HepG2 (cell line): ENCODE results near the gene FKBP5. TPM values are rescaled to one million over a fixed set of nuclear protein-coding genes. Genes with fewer than 3 reads are reported as not detected.
A peak's percentile ranks its signal among the peaks of the same experiment; 100 is the strongest.

Source experiments
- BRD4 ChIP-seq: sonication (generic); formaldehyde crosslinking; IDR thresholded peaks from 2 replicates; pipeline ENCODE4 v1.4.0; 2020; ENCODE audit warnings: missing genetic modification reagents
- CREB1 ChIP-seq, 2 experiments: fragments of 450-650 bp in 1 of 2; IDR thresholded peaks; 2 replicates each; pipeline ENCODE4 v1.6.1; 2016 to 2017; ENCODE audit warnings: control low read depth in 1 of 2, mild to moderate bottlenecking in 1 of 2, missing compliant biosample characterization in 1 of 2, missing genetic modification characterization in 1 of 2
- GATA4 ChIP-seq: sonication (generic); IDR thresholded peaks from 2 replicates; pipeline ENCODE4 v1.6.1; 2016; ENCODE audit warnings: antibody characterized with exemption, low read depth, borderline replicate concordance
- GTF3A ChIP-seq: sonication (generic); formaldehyde crosslinking; conservative IDR thresholded peaks from 2 replicates; pipeline ENCODE4 v1.4.0; 2020; ENCODE audit warnings: mild to moderate bottlenecking, missing genetic modification reagents
- HNRNPH1 ChIP-seq: fragments of 200-400 bp; formaldehyde crosslinking; optimal IDR thresholded peaks from 2 replicates; pipeline ENCODE3; 2017; ENCODE audit warnings: mild to moderate bottlenecking, low read depth, low read length
- HNRNPLL ChIP-seq: fragments of 200-400 bp; formaldehyde crosslinking; IDR thresholded peaks from 2 replicates; pipeline ENCODE4 v1.6.1; 2017; ENCODE audit warnings: mild to moderate bottlenecking, low read depth, low read length; ENCODE audit not compliant: poor library complexity, severe bottlenecking
- KDM5B ChIP-seq: sonication (generic); formaldehyde crosslinking; IDR thresholded peaks from 2 replicates; pipeline ENCODE4 v1.4.0; 2020; ENCODE audit warnings: missing genetic modification reagents, mild to moderate bottlenecking, borderline replicate concordance
- REL ChIP-seq: sonication (generic); formaldehyde crosslinking; conservative IDR thresholded peaks from 2 replicates; pipeline ENCODE4 v1.8.0; 2022; ENCODE audit warnings: mild to moderate bottlenecking, missing genetic modification reagents, moderate library complexity
- XRCC5 ChIP-seq: fragments of 200-400 bp; formaldehyde crosslinking; optimal IDR thresholded peaks from 2 replicates; pipeline ENCODE3; 2017; ENCODE audit warnings: mild to moderate bottlenecking, low read length
- YY1 ChIP-seq: IDR thresholded peaks from 2 replicates; pipeline ENCODE4 v1.6.1; 2011; ENCODE audit warnings: low read length, low read depth, moderate library complexity, mild to moderate bottlenecking; ENCODE audit not compliant: insufficient read depth, insufficient replicate concordance
- ZNF431 ChIP-seq: sonication (generic); formaldehyde crosslinking; IDR thresholded peaks from 2 replicates; pipeline ENCODE4 v1.9.0; 2022; ENCODE audit warnings: missing genetic modification reagents, low read depth, mild to moderate bottlenecking, borderline replicate concordance
- ZNF44 ChIP-seq: sonication (generic); formaldehyde crosslinking; IDR thresholded peaks from 2 replicates; pipeline ENCODE4 v1.5.1; 2020; ENCODE audit warnings: mild to moderate bottlenecking, missing genetic modification reagents
- ZNF570 ChIP-seq: sonication (generic); formaldehyde crosslinking; IDR thresholded peaks from 2 replicates; pipeline ENCODE4 v1.4.0; 2020; ENCODE audit warnings: mild to moderate bottlenecking, missing genetic modification reagents, borderline replicate concordance
- ZNF607 ChIP-seq: sonication (generic); formaldehyde crosslinking; IDR thresholded peaks from 2 replicates; pipeline ENCODE4 v1.5.1; 2020; ENCODE audit warnings: missing genetic modification reagents, mild to moderate bottlenecking, borderline replicate concordance
- ZNF746 ChIP-seq: sonication (generic); formaldehyde crosslinking; IDR thresholded peaks from 2 replicates; pipeline ENCODE4 v1.8.0; 2022; ENCODE audit warnings: mild to moderate bottlenecking, missing genetic modification reagents
- ZNF790 ChIP-seq: sonication (generic); formaldehyde crosslinking; IDR thresholded peaks from 2 replicates; pipeline ENCODE4 v1.8.0; 2022; ENCODE audit warnings: missing genetic modification reagents, mild to moderate bottlenecking, borderline replicate concordance
- ZZZ3 ChIP-seq: sonication (generic); formaldehyde crosslinking; IDR thresholded peaks from 2 replicates; pipeline ENCODE4 v1.4.0; 2020; ENCODE audit warnings: missing genetic modification reagents, mild to moderate bottlenecking, borderline replicate concordance
- polyA plus RNA-seq, 8 experiments: library from polyadenylated mRNA; depleted of rRNA in 3 of 8; stranded (reverse) in 7 of 8; unstranded in 1 of 8; fragments of >200 nt; fragmentation: Illumina TruSeq in 4 of 8; extraction: Trizol in 4 of 8; gene quantifications; 2 replicates each; pipeline versions ENCODE4 v1.2.1 to v1.2.3, GENCODE V29; 2011 to 2016; ENCODE audit warnings: low read depth in 4 of 8, missing spikeins in 1 of 8, mixed read lengths in 1 of 8; ENCODE audit not compliant: insufficient read depth in 1 of 8
- total RNA-seq, 5 experiments: library from RNA; depleted of rRNA; stranded (reverse); fragments of >200 nt; fragmentation: Illumina TruSeq; extraction: Trizol; gene quantifications; 2 replicates each; pipeline ENCODE4 v1.2.3, GENCODE V29; 2016; ENCODE audit warnings: low read depth in 1 of 5
- TF ChIP-seq, protein P1 (sequence below): sonication (generic); formaldehyde crosslinking; IDR thresholded peaks from 2 replicates; pipeline ENCODE4 v1.4.0; 2020; ENCODE audit warnings: missing genetic modification reagents
- TF ChIP-seq, protein P2 (sequence below): sonication (generic); formaldehyde crosslinking; IDR thresholded peaks from 2 replicates; pipeline ENCODE4 v1.4.0; 2020; ENCODE audit warnings: mild to moderate bottlenecking, missing genetic modification reagents
- TF ChIP-seq, protein P3 (sequence below): sonication (generic); formaldehyde crosslinking; IDR thresholded peaks from 2 replicates; pipeline ENCODE4 v1.4.0; 2020; ENCODE audit warnings: missing genetic modification reagents, mild to moderate bottlenecking, borderline replicate concordance
- TF ChIP-seq, protein P4 (sequence below): sonication (generic); formaldehyde crosslinking; IDR thresholded peaks from 2 replicates; pipeline ENCODE4 v1.9.0; 2021; ENCODE audit warnings: missing genetic modification reagents, mild to moderate bottlenecking, borderline replicate concordance
- TF ChIP-seq, protein P5 (sequence below): sonication (generic); formaldehyde crosslinking; IDR thresholded peaks from 2 replicates; pipeline ENCODE4 v1.8.1; 2023; ENCODE audit warnings: missing genetic modification reagents, inconsistent platforms, borderline replicate concordance

Gene FKBP5
- total and polyA plus RNA-seq, 2 of the 13 experiments (the other 11 are each of a cell fraction or from before 2014, with no cell fraction given) = 8.0 to 17.4 TPM

DNA sequence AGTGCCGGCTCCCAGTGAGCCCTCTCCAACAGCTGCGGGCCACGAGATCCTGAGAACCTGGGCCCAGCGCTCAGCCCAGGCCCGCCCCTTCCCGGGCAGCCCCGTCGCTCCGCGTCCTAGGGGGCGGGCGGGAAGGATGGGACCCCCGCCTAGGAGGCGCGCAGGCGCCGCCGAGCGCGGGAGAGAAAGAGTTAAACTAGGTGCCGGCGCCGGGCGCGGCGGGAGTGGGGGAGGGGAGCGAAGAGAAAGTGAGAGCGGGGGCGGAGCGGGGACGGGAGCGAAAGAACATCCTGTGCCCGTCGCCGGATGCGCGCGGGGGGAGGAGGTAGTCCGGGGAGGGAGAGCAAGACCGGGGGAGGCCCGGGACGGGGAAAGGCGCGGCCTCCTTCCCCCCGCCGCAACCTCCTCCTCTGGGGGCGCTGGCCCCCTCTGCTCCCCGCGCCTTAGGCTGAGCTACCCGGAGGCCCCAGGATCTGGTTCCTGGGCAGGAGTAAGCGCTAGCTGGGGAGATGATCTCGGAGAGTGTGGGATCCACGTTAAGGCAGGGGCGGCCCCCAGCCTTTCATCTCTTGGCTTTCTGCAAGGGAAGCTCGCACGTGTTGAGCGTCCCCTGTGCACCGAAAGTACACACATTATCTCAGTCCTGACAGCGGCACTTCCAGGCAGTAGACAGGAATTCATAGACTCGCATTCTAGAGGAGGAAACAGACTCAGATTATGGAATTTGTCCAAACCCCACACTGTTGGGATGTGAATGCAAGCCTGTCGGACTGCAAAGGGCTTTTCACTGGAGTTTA, 43.2 kb upstream of the FKBP5 start (continued):
- TF ChIP-seq, protein P1, sequence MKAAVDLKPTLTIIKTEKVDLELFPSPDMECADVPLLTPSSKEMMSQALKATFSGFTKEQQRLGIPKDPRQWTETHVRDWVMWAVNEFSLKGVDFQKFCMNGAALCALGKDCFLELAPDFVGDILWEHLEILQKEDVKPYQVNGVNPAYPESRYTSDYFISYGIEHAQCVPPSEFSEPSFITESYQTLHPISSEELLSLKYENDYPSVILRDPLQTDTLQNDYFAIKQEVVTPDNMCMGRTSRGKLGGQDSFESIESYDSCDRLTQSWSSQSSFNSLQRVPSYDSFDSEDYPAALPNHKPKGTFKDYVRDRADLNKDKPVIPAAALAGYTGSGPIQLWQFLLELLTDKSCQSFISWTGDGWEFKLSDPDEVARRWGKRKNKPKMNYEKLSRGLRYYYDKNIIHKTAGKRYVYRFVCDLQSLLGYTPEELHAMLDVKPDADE (CRISPR knock-in tag) = no peak
- TF ChIP-seq CREB1 (IDR thresholded peaks at IDR 0.05) (0 out of 2 replicates have a peak, but pooled peaks have one; percentile 1), CREB1 (CRISPR knock-in tag; IDR thresholded peaks at IDR 0.05) (peak; percentile 34; the same call in 1 of the 2 replicates), YY1 (peak; percentile 56), ZNF570 (CRISPR knock-in tag) (no peak), GATA4 (no peak; the same call in 1 of the 2 replicates), BRD4 (CRISPR knock-in tag) (no peak; the same call in 1 of the 2 replicates), HNRNPLL (peak; percentile 69), GTF3A (CRISPR knock-in tag) (no peak), ZNF746 (CRISPR knock-in tag) (peak; percentile 98), ZNF607 (CRISPR knock-in tag) (peak; percentile 81; the same call in 1 of the 2 replicates), ZZZ3 (CRISPR knock-in tag) (no peak), ZNF431 (CRISPR knock-in tag) (peak; percentile 63), XRCC5 (peak; percentile 18), ZNF790 (CRISPR knock-in tag) (no peak), ZNF44 (CRISPR knock-in tag) (no peak), REL (CRISPR knock-in tag) (peak; percentile 59; the same call in 1 of the 2 replicates), KDM5B (CRISPR knock-in tag) (peak; percentile 88), HNRNPH1 (peak; percentile 64)
- TF ChIP-seq, protein P2, sequence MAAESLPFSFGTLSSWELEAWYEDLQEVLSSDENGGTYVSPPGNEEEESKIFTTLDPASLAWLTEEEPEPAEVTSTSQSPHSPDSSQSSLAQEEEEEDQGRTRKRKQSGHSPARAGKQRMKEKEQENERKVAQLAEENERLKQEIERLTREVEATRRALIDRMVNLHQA = no peak
- TF ChIP-seq, protein P3, sequence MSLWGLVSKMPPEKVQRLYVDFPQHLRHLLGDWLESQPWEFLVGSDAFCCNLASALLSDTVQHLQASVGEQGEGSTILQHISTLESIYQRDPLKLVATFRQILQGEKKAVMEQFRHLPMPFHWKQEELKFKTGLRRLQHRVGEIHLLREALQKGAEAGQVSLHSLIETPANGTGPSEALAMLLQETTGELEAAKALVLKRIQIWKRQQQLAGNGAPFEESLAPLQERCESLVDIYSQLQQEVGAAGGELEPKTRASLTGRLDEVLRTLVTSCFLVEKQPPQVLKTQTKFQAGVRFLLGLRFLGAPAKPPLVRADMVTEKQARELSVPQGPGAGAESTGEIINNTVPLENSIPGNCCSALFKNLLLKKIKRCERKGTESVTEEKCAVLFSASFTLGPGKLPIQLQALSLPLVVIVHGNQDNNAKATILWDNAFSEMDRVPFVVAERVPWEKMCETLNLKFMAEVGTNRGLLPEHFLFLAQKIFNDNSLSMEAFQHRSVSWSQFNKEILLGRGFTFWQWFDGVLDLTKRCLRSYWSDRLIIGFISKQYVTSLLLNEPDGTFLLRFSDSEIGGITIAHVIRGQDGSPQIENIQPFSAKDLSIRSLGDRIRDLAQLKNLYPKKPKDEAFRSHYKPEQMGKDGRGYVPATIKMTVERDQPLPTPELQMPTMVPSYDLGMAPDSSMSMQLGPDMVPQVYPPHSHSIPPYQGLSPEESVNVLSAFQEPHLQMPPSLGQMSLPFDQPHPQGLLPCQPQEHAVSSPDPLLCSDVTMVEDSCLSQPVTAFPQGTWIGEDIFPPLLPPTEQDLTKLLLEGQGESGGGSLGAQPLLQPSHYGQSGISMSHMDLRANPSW (CRISPR knock-in tag) = no peak
- TF ChIP-seq, protein P4, sequence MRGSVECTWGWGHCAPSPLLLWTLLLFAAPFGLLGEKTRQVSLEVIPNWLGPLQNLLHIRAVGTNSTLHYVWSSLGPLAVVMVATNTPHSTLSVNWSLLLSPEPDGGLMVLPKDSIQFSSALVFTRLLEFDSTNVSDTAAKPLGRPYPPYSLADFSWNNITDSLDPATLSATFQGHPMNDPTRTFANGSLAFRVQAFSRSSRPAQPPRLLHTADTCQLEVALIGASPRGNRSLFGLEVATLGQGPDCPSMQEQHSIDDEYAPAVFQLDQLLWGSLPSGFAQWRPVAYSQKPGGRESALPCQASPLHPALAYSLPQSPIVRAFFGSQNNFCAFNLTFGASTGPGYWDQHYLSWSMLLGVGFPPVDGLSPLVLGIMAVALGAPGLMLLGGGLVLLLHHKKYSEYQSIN (CRISPR knock-in tag) = no peak
- TF ChIP-seq, protein P5, sequence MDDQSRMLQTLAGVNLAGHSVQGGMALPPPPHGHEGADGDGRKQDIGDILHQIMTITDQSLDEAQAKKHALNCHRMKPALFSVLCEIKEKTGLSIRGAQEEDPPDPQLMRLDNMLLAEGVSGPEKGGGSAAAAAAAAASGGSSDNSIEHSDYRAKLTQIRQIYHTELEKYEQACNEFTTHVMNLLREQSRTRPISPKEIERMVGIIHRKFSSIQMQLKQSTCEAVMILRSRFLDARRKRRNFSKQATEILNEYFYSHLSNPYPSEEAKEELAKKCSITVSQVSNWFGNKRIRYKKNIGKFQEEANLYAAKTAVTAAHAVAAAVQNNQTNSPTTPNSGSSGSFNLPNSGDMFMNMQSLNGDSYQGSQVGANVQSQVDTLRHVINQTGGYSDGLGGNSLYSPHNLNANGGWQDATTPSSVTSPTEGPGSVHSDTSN (CRISPR knock-in tag) = no peak
